GM19455 (cell line): ENCODE measurements around the gene TMEM107.

Experiments used
- ATAC-seq: cut with Tn5 transposase; IDR thresholded peaks from one replicate; pipeline ENCODE4 v1.9.1; 2021; ENCODE audit not compliant: unreplicated experiment

TMEM107 gene

DNA sequence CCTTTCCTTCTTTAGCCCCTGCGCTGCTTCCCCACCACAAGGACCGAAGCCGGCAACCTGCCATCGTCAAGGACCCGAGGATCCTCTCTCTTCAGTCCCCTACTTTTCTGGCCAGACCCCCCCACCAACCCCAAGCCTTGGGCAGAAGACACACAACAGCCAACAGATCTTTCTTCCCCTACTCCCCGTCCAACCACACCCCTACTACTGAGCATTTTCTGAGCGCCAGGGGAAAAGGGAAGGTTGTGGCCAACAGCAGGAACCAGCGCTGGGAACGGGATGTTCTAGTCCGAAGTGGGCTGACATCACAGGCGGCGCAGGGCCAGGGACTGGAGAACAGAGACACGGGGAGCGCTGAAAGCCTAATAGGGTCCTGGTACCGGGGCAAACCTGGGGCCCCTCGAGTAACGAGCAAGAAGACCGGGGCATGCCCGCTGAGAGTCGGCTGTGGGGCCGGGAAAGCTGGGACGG is 24.5 kb downstream of the TMEM107 start:
- no peak for ATAC-seq

GRCh38 chr17:8151120-8151640 is 25.0 kb downstream of the TMEM107 start:
- peak; percentile 44 for ATAC-seq

DNA sequence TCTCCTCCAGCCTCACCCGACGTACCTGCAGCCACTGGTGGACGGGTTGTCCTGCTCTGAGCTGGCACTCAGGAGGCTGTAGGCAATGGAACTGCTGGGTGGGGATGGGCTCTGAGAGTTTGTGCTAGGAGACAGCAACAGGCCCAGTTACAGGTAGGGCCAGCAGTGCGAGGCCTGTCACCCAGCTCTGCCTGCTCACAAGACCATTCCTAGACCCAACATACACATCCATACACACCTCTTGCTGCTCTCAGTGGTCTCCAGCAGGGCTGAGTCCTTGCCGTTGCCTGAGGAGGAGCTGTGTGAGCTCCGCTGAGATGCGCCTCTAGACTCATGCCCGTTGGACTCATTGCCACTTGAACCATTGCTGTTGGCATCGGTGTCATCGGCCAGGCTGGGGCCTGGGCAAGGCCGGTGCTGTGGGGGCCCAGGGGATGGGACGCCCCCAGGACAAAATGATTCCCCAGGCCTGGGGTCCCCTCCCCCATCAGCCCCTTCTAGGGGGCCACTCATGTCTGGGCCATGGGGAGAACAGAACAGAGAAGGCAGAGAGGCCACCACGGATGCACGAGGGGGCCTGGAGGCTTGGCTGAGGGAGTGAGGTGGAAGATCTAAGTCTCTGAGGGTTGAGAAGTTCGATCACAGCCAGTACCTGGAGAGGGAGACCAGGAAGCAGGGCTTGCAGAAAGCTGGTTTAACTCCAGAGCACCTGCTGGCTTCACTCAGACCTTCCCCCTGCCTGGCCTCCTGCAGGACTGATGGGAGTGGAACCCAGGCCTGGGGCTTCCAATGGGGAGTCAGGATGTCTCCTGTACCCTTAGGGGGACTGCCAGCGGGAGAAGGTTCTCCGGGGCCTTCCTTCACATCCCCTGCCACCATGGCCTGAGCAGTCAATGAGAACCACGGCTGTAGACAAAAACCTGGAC is 25.7 kb downstream of the TMEM107 start:
- no peak for ATAC-seq

DNA sequence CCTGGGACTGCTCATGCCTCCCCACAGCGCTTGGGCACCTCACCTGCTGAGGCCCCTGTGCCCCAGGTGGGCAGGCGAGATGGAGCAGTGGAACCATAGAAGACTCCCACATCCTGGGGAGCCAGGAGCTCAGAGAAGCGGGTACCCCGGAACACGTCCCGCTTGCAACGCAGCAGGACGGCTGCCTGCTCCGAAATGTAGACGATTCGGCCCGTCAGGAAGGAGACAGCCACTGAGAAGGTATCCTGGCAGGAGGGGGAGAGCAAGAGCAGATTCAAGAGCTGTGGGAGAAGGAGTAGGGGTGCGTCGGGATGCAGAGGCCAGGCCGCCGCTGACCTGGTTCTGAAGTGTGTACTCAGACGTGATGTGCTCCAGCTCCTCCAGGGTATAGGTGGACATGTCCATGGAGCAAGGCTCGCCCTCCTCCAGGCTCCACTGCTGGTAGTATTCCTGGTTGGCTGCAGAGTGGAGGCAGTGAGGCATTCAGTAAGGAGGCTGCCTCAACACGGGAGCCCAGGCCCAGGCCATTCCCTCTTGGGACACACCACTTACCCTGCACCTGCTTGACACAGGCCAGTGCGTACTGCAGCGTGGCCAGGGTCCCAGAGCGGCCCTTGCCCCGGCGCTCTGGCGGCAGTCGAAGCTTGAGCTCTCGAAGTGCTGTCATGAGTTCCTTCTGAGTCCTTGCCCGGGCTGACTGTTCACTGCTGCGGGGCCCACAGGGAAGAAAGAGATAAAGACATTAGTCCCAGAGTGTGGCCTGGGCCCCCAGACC is 26.6 kb downstream of the TMEM107 start:
- no peak for ATAC-seq

DNA sequence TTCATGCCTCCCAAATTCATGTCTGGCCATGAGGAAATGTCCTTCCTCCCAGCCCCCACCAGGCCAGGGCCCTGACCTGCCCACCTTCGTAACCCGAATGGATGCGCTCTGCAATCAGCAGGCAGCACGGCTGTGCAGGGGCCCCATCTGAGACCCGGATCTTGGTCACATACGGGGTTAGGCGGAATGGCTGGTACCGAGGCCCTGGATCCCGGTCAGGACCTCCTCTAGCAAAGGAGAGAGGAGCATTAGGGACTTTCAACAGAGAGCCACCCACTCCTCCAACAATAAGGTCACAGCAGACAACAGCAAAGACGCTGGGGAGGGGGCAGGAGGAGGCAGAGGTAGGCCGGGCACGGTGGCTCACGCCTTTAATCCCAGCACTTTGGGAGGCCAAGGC is 27.6 kb downstream of the TMEM107 start:
- ATAC-seq, result no peak

- no peak for ATAC-seq
Measured at GRCh38 chr17:8147805-8148404, 28.3 kb downstream of the TMEM107 start.

GRCh38 chr17:8147141-8147804 is 28.9 kb downstream of the TMEM107 start:
- ATAC-seq, result no peak

DNA sequence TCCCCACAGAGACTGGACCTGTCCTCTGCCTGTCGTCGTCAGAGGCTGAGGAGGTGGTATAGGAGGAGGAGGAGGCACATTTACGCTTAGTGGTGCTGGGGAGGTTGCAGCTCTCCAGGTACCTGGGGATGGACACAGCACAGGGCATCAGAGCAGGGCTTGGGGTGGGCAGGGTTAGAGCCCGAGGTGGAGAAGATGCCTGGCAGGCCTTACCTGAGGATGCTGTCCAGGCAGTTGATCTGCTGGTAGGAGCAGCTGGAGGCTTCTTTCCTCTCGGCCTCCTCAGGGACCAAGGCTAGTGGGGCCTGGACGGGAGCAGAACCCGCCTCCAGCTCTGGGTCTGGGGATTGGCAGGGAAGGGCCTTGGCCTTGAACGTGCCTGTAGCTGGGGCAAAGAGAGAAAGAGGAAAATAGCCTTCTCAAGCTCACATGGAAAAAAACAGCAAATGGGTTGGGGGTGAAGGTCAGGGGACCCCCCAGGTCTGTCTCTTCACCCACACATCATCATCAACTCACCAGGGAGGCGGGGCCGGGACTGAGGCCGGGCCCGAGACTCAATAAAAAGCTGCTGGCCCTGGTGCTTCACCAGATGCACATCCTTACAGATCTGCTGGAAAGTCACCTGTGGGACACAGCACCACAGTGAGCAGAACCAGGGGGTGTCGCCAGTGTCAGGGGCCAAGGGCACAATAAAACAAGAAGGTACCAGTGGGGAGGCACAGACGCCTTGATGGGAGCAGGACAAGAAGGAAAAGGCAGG is 29.6 kb downstream of the TMEM107 start:
- no peak for ATAC-seq

DNA sequence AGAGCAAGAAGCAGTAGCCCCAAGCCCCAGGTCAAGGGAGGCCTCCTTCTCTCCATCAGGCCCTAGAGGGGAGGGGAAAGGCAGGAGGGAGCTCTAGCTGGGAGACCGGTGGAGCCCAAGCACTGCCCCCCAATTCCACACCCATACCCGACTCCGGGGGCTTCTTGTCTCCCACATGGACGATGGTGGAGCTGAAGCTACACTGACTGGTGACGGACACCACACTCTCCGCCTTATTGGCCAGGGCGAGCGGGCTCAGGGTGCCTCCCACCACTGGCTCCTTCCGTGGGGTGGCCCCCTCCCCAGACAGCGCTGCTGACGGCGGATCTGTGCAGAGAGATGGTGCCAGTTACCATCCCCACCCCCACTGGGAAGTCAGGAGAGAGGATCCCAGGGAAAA is 30.4 kb downstream of the TMEM107 start:
- no peak for ATAC-seq

GRCh38 chr17:8144401-8145231 is 31.6 kb downstream of the TMEM107 start:
- no peak for ATAC-seq

DNA sequence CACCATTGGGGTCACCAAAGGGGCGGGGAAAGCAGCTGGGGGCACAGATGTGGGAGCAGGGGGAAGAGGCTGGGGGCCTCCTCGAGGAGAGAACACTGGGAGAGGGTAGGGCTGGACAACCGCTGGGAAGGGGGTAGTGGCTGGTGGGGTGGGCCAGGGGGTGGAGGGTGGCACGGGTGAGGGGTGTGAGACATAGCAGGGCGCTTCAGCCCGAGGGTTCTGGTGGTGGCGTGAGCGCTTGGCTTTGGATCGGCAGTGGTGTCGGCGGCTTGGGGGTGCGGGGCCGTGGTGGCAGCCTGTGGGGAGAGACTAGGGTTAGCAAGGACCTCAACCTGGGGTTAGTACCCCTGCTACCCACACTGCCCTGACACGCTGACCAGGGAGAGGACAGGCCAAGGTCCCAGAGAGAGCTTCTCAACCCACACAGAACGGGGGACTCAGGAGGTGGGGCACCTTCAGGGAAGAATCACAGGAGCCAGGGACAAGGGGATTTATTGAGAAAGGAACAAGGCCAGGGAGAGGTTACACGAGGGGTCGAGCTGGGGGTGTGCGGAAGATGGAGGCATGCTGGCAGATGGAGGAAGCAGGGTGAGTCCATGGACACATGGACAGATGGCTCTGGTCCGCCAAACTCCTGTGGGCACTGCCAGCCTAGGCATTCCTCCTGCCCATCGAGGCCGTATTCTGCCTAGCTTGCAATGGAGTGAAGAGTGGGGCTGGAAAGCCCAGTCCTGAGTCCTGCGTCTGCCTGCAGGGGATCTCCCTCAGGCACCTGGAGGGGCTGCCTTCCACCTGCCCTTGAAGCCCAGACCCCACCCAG is 32.4 kb downstream of the TMEM107 start:
- ATAC-seq, result no peak

- ATAC-seq, result no peak
Measured at GRCh38 chr17:8142887-8143580, 33.1 kb downstream of the TMEM107 start.

DNA sequence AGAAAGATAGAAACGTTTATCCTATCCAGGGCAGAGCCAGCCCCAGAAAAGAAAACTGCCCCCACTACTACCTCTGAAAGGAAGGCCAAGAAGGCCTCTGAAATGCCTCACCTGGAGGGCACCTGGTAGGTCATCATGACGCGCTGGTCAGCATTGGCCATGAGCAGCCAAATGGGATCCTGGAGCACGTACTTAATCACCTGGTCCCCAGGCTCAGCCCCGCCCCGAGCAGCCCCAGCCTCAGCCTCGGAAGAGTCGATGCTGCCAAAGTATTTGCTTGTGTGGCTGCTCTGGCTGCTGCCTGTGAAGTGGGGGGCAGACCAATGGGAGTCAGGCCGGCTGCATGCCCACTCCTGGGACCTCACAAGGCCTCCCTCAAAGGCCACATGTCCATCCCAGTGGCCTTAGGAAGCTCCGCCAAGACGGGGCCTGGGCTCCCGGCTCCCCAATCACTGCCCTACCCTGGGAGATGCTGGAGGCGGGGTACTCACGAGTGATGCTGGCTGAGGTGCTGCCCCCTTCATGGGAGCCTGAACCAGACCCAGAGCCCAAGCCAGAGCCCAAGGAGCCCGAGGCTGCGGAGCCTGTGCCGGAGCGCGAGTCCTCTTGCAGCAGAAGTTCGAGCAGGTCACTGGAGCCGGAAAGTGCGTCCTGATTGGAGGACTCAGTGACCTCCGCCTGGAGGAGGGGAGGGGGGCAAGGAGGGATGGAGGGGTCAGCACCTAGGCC is 33.9 kb downstream of the TMEM107 start:
- no peak for ATAC-seq

DNA sequence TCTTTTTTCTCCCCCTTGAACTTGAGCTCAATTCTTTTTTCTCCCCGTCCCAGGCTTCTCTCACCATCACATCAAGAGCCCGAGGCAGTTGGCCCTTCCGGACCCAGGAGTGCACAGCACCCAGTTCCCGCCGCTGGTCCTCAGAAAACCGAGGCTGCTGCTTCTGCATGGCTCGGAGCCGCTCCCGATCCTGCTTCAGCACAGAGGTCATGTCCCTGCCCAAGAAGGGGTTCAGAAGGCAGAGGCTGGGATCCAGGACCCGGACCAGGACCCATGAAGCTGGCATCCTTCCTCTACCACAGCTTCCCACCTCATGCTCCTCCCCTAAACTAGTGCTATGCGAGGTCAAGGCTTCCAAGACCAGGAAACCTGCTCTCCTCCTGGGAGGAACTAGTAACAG is 34.4 kb downstream of the TMEM107 start:
- ATAC-seq, result no peak

DNA sequence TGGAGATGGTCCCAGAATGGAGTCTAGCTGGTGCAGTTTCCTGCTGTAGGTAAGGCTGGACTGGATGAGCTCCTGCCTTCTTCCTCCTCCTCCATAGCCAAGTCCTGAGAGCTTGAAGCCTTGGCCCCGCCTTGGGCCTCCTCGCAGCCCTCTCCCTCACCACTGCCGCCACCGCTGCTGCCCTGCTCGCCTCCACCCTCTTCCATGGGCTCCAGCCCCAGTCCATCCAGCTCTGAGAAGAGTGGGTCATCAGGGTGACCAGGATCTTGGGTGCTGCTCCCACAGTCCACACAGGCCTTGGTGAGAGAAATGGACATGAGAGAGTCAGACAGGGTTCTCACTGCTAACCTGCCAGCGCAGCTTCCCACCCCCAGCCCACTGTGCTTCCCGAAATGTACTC is 35.1 kb downstream of the TMEM107 start:
- no peak for ATAC-seq

DNA sequence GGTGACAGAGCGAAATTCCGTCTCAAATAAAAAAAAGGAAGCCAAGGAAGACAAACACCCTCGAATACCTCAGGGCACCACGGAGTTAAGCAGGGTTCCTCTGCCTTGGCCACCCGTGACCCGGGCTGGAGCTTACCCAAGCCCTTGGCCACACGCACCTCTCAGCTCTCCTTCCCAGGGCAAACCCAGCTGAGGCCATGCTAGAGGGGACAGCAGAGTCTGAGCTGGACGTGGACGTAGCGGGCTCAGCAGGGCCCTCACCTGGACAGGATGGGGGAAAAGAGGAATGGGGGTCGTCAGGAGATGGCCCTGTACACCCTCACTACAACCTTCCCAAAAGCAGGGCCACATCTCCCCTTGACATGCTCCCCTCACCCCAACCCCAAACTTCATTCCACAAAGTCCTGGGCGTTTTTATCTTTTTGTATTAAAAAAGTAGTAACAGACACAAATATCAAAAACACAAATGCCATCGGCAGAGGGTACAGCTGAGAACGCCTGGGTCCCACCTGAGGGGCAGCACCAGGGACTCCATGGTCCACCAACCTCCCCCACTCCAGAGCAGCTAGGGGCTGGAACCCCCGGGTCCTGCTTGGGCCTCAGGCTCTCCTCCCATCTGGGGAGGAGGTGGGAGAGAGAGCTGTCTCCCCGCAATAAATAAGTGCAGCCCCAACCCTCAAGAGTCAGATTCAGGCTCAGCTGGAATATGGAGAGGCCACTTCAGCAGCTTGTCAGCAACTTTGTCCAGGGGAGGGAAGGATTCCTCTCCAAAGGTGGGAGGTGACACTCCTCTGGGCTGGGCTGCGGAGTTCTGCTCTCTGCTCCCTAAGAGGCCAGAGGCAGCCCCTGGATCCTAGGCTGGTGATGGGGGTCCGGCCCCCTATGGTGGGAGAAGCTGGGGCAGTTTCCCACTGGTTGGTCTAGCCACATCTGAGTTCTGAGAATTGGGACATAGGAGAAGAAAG is 35.8 kb downstream of the TMEM107 start:
- no peak for ATAC-seq
